ENCODE results near the gene GINS2.

The GINS2 gene

GRCh38 chr16:85638695-85639409 is 49.9 kb downstream of the GINS2 start:
- Histone ChIP-seq H3K36me3 (ENCODE audit: control insufficient read depth, insufficient read depth, low read length) (no peaks in the 10 kb centered on the region), H3K4me2 (ENCODE audit: low read length) (no peak overlapping the region), H3K79me2 (peaks cover 85% of the 10 kb centered on the region), H2AFZ (no peak overlapping the region), H3K27me3 (ENCODE audit: control insufficient read depth, insufficient read depth, low read length) (no peaks in the 10 kb centered on the region), H3K9ac (no peak overlapping the region), H3K9me3 (ENCODE audit: control insufficient read depth, low read length) (no peaks in the 10 kb centered on the region), H3K4me3 (ENCODE audit: low read depth, low read length) (no peak overlapping the region), H3K4me1 (no peaks in the 10 kb centered on the region), H3K27ac (no peak overlapping the region)
- TF ChIP-seq CTCF (IDR thresholded peaks at IDR 0.05): no peak

- peaks cover 86% of the 10 kb centered on the region for H3K79me2 ChIP-seq
- H3K9me3 ChIP-seq (ENCODE audit: control insufficient read depth, low read length): no peaks in the 10 kb centered on the region
- H3K4me2 ChIP-seq (ENCODE audit: low read length): no peak overlapping the region
- H2AFZ ChIP-seq: no peak overlapping the region
- H3K4me1 ChIP-seq: no peaks in the 10 kb centered on the region
- H3K36me3 ChIP-seq (ENCODE audit: control insufficient read depth, insufficient read depth, low read length): no peaks in the 10 kb centered on the region
- H3K9ac ChIP-seq: no peak overlapping the region
- no peak overlapping the region for H3K4me3 ChIP-seq (ENCODE audit: low read depth, low read length)
- no peak overlapping the region for H3K27ac ChIP-seq
- no peaks in the 10 kb centered on the region for H3K27me3 ChIP-seq (ENCODE audit: control insufficient read depth, insufficient read depth, low read length)
- TF ChIP-seq CTCF (IDR thresholded peaks at IDR 0.05): no peak
These were observed 50.7 kb downstream of the GINS2 start for GRCh38 chr16:85637808-85638647.

GRCh38 chr16:85637061-85637807 is 51.5 kb downstream of the GINS2 start:
- Histone ChIP-seq H3K9me3 (ENCODE audit: control insufficient read depth, low read length) (no peaks in the 10 kb centered on the region), H3K36me3 (ENCODE audit: control insufficient read depth, insufficient read depth, low read length) (no peaks in the 10 kb centered on the region), H3K27me3 (ENCODE audit: control insufficient read depth, insufficient read depth, low read length) (no peaks in the 10 kb centered on the region), H3K4me3 (ENCODE audit: low read depth, low read length) (no peak overlapping the region), H3K79me2 (peaks cover 86% of the 10 kb centered on the region), H3K4me2 (ENCODE audit: low read length) (no peak overlapping the region), H3K9ac (no peak overlapping the region), H3K4me1 (peaks cover 3% of the 10 kb centered on the region), H3K27ac (no peak overlapping the region), H2AFZ (no peak overlapping the region)
- TF ChIP-seq CTCF (IDR thresholded peaks at IDR 0.05): no peak

- H3K4me2 ChIP-seq (ENCODE audit: low read length): no peak overlapping the region
- no peak for TF ChIP-seq CTCF (IDR thresholded peaks at IDR 0.05)
- no peak overlapping the region for H2AFZ ChIP-seq
- no peaks in the 10 kb centered on the region for H3K36me3 ChIP-seq (ENCODE audit: control insufficient read depth, insufficient read depth, low read length)
- H3K79me2 ChIP-seq: peaks cover 91% of the 10 kb centered on the region
- peaks cover 12% of the 10 kb centered on the region for H3K4me1 ChIP-seq
- H3K27ac ChIP-seq: no peak overlapping the region
- H3K9ac ChIP-seq: no peak overlapping the region
- no peaks in the 10 kb centered on the region for H3K27me3 ChIP-seq (ENCODE audit: control insufficient read depth, insufficient read depth, low read length)
- no peak overlapping the region for H3K4me3 ChIP-seq (ENCODE audit: low read depth, low read length)
- H3K9me3 ChIP-seq (ENCODE audit: control insufficient read depth, low read length): no peaks in the 10 kb centered on the region
These were observed 52.4 kb downstream of the GINS2 start for GRCh38 chr16:85636234-85636812.
